Stimulated activated CD8-positive, alpha-beta memory T cell treated with anti-CD3 and anti-CD28 coated beads, Interleukin-7, amount 100 ng/mL, for 48 hours (primary cell): ENCODE results near the gene GJD4.

Source experiments
- DNase-seq, 2 donors: peaks; one replicate each; pipeline ENCODE4 v3.0.0-alpha.2; 2020; ENCODE audit warnings: low read depth in 1 of 2; ENCODE audit errors: extremely low read depth in 1 of 2

GJD4 gene

GRCh38 chr10:35605191-35605590 is at the start of gene GJD4:
GJD4 (plus strand) TSS chr10:35605341; CDS start chr10:35605568, 227 bp downstream.
- DNase-seq: no peak

GRCh38 chr10:35555962-35556930 is 48.9 kb upstream of the GJD4 start:
- DNase-seq: no peak

- no peak for DNase-seq
These were observed 46.9 kb upstream of the GJD4 start for GRCh38 chr10:35558276-35558675.

- no peak for DNase-seq
These were observed 45.7 kb upstream of the GJD4 start for GRCh38 chr10:35559416-35559815.

GRCh38 chr10:35561715-35562114 is 43.4 kb upstream of the GJD4 start:
- DNase-seq: no peak

GRCh38 chr10:35562427-35562826 is 42.7 kb upstream of the GJD4 start:
- DNase-seq: no peak

GRCh38 chr10:35563261-35563891 is 41.8 kb upstream of the GJD4 start:
- DNase-seq: no peak

GRCh38 chr10:35564341-35564968 is 40.7 kb upstream of the GJD4 start:
- no peak for DNase-seq

GRCh38 chr10:35565602-35566081 is 39.5 kb upstream of the GJD4 start:
- no peak for DNase-seq

GRCh38 chr10:35567951-35568350 is 37.2 kb upstream of the GJD4 start:
- DNase-seq: no peak

- DNase-seq: no peak
These were observed 36.6 kb upstream of the GJD4 start for GRCh38 chr10:35568483-35569015.

GRCh38 chr10:35569111-35569707 is 35.9 kb upstream of the GJD4 start:
- no peak for DNase-seq

GRCh38 chr10:35569836-35570235 is 35.3 kb upstream of the GJD4 start:
- DNase-seq: no peak

- no peak for DNase-seq
These were observed 34.7 kb upstream of the GJD4 start for GRCh38 chr10:35570397-35570796.

GRCh38 chr10:35572583-35572982 is 32.6 kb upstream of the GJD4 start:
- DNase-seq: no peak

- no peak for DNase-seq
These were observed 31.3 kb upstream of the GJD4 start for GRCh38 chr10:35573796-35574195.

GRCh38 chr10:35574924-35575352 is 30.2 kb upstream of the GJD4 start:
- no peak for DNase-seq

GRCh38 chr10:35575640-35576039 is 29.5 kb upstream of the GJD4 start:
- DNase-seq: no peak

- no peak for DNase-seq
These were observed 28.4 kb upstream of the GJD4 start for GRCh38 chr10:35576730-35577129.

- DNase-seq: no peak
These were observed 27.1 kb upstream of the GJD4 start for GRCh38 chr10:35577926-35578617.
